Measurements from ENCODE around the gene FAHD1.

DNA sequence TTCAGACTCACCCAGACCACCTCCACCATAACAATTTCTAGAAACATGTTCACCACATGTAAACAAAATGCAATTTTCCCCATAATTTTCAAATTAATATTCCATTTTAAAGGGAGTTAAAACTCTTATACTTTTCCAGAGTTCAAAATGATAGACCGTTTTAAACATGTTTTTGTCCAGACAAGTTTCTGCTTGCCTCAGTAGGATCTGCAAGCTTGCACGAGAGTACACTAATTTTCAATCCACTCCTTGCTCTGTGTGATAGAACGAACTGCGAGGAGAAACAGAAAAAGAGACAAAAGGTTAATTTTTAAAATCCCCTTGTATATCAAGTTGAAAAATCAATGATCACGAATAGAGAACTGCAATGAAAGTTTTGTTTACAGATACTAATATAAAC, 7.1 kb downstream of the FAHD1 start:
- TF ChIP-seq LEF1 (IDR thresholded peaks at IDR 0.05; ENCODE audit: borderline replicate concordance) (no peak), SUZ12 (IDR thresholded peaks at IDR 0.05) (no peak), FOXM1 (IDR thresholded peaks at IDR 0.05; ENCODE audit: borderline replicate concordance) (no peak), ELF4 (IDR thresholded peaks at IDR 0.05) (no peak), BHLHE40 (IDR thresholded peaks at IDR 0.05; ENCODE audit: borderline replicate concordance) (no peak), L3MBTL2 (conservative IDR thresholded peaks at IDR 0.05) (no peak), FOXK2 (IDR thresholded peaks at IDR 0.05) (no peak), CTBP1 (IDR thresholded peaks at IDR 0.05; ENCODE audit: borderline replicate concordance) (no peak), HDGF (IDR thresholded peaks at IDR 0.05; ENCODE audit: borderline replicate concordance) (no peak), SP1 (IDR thresholded peaks at IDR 0.05) (no peak), PKNOX1 (IDR thresholded peaks at IDR 0.05) (no peak), ARNT (IDR thresholded peaks at IDR 0.05) (no peak), TARDBP (IDR thresholded peaks at IDR 0.05) (no peak), FOXA1 (IDR thresholded peaks at IDR 0.05) (no peak)
